Lower leg skin (tissue), 4 donors: ENCODE results near the gene WSCD1. TPM values are rescaled to one million over a fixed set of nuclear protein-coding genes. Genes with fewer than 3 reads are reported as not detected.

ENCODE experiments used
- DNase-seq, 2 donors: peaks; one replicate each; pipeline ENCODE4 v3.0.0-alpha.2; 2019; ENCODE audit warnings: low spot score in 2 of 2
- H3K4me3 ChIP-seq: fragments of 200-600 bp; sonication (generic); 2 replicates; pipeline ENCODE4 v1.5.1; 2017; ENCODE audit warnings: mild to moderate bottlenecking, low read depth; ENCODE audit not compliant: poor library complexity, severe bottlenecking
- CTCF ChIP-seq, 3 donors: fragments of 450-650 bp; IDR thresholded peaks; one replicate each; pipeline ENCODE4 v1.5.1; 2016; ENCODE audit warnings: antibody characterized with exemption in 3 of 3, mild to moderate bottlenecking in 3 of 3, moderate library complexity in 2 of 3
- POLR2A ChIP-seq, 2 donors: fragments of 450-650 bp; IDR thresholded peaks; one replicate each; pipeline ENCODE4 v1.6.1; 2016 to 2017; ENCODE audit warnings: antibody characterized with exemption in 2 of 2, mild to moderate bottlenecking in 1 of 2, moderate library complexity in 1 of 2
- WGBS, 2 donors: methylation state at CpG; one replicate each; pipeline ENCODE4 v1.1.5; 2018; 5-methylcytosine and 5-hydroxymethylcytosine counted together
- intact Hi-C: fragments of 100-400 bp; cut with DNase I; formaldehyde crosslinking; loops from one replicate; pipeline ENCODE4 v1.15.0; 2023; ENCODE audit warnings: low total_unique reads
- total RNA-seq, 4 donors: library from RNA; depleted of rRNA; stranded (reverse); fragments of >200 nt; gene quantifications; one replicate each; pipeline ENCODE4 v1.1.0, GENCODE V29; 2016

Gene WSCD1
- total RNA-seq, 4 donors from 2014 or later: 2.5 to 5.3 (median 2.9) TPM

GRCh38 chr17:6105649-6106007 lies 35.4 kb downstream of the WSCD1 start:
- intact Hi-C loops: no loop called here
- peak in 1 of 2 donors; percentile 56 for DNase-seq
- no peak overlapping the region for H3K4me3 ChIP-seq
- TF ChIP-seq CTCF (IDR thresholded peaks at IDR 0.05): no peak
- TF ChIP-seq POLR2A (IDR thresholded peaks at IDR 0.05): no peak
- 56 to 63% methylated on average over 6 of the region's 6 CpGs for WGBS, 2 donors

- intact Hi-C loops: no loop called here
- DNase-seq: no peak
- TF ChIP-seq POLR2A (IDR thresholded peaks at IDR 0.05): no peak
- no peak for TF ChIP-seq CTCF (IDR thresholded peaks at IDR 0.05)
- WGBS, 2 donors: 86 to 87% methylated on average over 2 of the region's 2 CpGs
- H3K4me3 ChIP-seq: no peak overlapping the region
These were observed 36.0 kb downstream of the WSCD1 start for GRCh38 chr17:6106212-6106611.

- 92 to 94% methylated on average over 12 of the region's 12 CpGs for WGBS, 2 donors
- peak in 1 of 2 donors; percentile 52 for DNase-seq
- no peak overlapping the region for H3K4me3 ChIP-seq
- intact Hi-C loops: no loop called here
- TF ChIP-seq CTCF (IDR thresholded peaks at IDR 0.05) (no peak), POLR2A (IDR thresholded peaks at IDR 0.05) (no peak)
These were observed 37.6 kb downstream of the WSCD1 start for GRCh38 chr17:6107791-6108190.

- no peak overlapping the region for H3K4me3 ChIP-seq
- intact Hi-C loops: no loop called here
- TF ChIP-seq POLR2A (IDR thresholded peaks at IDR 0.05): no peak
- TF ChIP-seq CTCF (IDR thresholded peaks at IDR 0.05): no peak
- DNase-seq: no peak
- 65 to 72% methylated on average over 5 of the region's 5 CpGs for WGBS, 2 donors
These were observed 38.2 kb downstream of the WSCD1 start for GRCh38 chr17:6108382-6108781.

- H3K4me3 ChIP-seq: no peak overlapping the region
- WGBS, 2 donors: 84 to 88% methylated on average over 5 of the region's 5 CpGs
- DNase-seq: peak in 1 of 2 donors; percentile 53
- intact Hi-C loops: no loop called here
- TF ChIP-seq CTCF (IDR thresholded peaks at IDR 0.05): no peak
- TF ChIP-seq POLR2A (IDR thresholded peaks at IDR 0.05): no peak
These were observed 38.8 kb downstream of the WSCD1 start for GRCh38 chr17:6108987-6109386.

- whole genome bisulfite sequencing, 2 donors: 87 to 96% methylated on average over 4 of the region's 4 CpGs
- no peak for DNase-seq
- no peak overlapping the region for H3K4me3 ChIP-seq
- no peak for TF ChIP-seq CTCF (IDR thresholded peaks at IDR 0.05)
- TF ChIP-seq POLR2A (IDR thresholded peaks at IDR 0.05): no peak
- intact Hi-C loops: no loop called here
These were observed 39.4 kb downstream of the WSCD1 start for GRCh38 chr17:6109536-6109935.
